ENCODE results near the gene TET3.

The TET3 gene

DNA sequence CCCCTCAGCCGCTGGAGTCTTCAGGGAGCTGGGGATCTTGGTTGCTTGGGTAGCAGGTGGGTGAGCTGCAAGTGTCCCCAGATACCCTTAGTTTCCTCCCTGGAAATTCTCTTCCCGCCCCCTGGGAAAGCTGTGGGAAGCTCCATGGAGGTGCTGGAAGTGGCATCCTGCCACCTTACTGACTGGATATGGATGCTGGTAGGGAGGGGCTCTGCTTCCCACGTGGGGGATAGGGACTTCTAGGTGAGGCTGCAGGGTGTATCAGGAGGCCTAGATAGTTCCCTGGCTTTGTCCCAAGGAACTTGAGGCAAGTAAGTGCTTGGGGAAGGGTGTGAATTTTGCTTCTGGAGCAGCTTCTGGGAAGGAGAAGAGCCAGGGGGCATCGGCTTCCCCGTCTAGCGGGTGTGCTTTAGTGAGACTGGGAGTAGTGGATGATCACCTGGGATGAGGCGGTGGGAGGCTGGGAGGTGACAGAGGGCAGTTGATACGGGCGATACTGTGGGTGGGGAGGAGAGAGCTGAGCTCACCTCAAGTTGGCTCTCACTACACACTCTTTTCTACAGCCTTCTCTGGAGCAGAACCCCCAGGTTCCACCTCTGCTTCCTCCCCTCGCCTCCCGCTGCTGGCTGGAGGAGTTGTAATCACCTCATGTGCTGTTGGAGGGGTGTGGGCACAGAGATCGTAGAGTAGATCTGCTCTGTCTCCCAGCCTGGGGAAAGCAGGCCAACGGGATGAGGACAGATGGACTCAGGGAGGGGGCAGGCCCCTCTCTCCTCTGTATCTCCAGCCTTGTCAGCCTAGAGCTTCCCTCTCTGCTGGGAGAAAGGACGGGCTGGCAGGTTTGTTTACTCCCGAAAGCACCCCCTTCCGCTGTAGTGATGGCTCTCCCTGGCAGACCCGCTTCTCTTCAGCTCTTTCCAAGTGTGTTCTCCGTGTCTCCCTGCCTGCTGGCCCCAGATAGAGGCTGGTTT lies 19.8 kb downstream of the TET3 start:
- TF ChIP-seq, protein P1, sequence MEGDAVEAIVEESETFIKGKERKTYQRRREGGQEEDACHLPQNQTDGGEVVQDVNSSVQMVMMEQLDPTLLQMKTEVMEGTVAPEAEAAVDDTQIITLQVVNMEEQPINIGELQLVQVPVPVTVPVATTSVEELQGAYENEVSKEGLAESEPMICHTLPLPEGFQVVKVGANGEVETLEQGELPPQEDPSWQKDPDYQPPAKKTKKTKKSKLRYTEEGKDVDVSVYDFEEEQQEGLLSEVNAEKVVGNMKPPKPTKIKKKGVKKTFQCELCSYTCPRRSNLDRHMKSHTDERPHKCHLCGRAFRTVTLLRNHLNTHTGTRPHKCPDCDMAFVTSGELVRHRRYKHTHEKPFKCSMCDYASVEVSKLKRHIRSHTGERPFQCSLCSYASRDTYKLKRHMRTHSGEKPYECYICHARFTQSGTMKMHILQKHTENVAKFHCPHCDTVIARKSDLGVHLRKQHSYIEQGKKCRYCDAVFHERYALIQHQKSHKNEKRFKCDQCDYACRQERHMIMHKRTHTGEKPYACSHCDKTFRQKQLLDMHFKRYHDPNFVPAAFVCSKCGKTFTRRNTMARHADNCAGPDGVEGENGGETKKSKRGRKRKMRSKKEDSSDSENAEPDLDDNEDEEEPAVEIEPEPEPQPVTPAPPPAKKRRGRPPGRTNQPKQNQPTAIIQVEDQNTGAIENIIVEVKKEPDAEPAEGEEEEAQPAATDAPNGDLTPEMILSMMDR (IDR thresholded peaks at IDR 0.05; ENCODE audit: low read length, missing control alignments), result no peak
- H3K4me3 ChIP-seq (replicated peaks; ENCODE audit: low read depth, low read length), result peak overlapping the region; percentile 61
- DNase-seq (ENCODE audit: low read depth), result no peak

DNA sequence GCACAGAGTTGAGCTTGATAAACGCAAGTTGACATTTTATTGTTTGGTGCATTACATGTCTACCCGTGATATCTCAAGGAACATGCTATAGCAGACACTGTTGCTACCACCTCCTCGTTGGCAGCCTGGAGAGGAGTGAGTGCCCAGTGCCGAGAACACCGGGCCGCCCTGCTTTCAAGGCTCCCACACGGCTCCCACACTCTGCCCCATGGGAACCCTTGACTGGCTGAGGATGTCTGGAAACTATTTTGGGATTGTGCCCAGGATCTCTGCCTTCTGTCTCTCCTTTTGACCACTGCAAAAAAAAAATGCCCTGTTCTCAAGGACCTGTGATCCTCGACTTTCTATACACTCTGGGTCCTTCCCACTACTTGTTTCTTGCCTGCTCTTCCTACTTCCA lies 21.1 kb downstream of the TET3 start:
- no peak for DNase-seq (ENCODE audit: low read depth)
- TF ChIP-seq, protein P1 (IDR thresholded peaks at IDR 0.05; ENCODE audit: low read length, missing control alignments), result no peak
- no peak overlapping the region for H3K4me3 ChIP-seq (replicated peaks; ENCODE audit: low read depth, low read length)

DNA sequence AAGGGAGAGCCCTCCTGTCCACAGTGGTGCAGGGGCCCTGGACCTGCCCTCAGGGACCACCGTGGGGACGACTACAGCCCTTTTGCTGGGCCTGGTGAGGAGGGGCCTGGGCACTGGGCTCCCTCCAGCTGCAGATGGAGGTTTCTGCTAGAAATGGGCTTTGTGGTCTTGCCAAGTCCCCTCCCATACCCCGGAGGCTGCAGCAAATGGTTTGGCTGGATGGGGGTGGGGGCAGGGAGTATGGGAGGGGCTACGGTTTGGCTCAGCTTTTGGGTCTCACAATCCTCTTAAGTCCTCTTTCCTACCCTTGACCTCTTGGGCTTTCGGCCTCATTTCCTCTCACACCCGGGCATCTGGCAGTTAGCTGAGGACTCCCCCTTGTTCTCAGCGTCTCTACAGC lies 21.7 kb downstream of the TET3 start:
- no peak overlapping the region for H3K4me3 ChIP-seq (replicated peaks; ENCODE audit: low read depth, low read length)
- TF ChIP-seq, protein P1 (IDR thresholded peaks at IDR 0.05; ENCODE audit: low read length, missing control alignments), result no peak
- no peak for DNase-seq (ENCODE audit: low read depth)

DNA sequence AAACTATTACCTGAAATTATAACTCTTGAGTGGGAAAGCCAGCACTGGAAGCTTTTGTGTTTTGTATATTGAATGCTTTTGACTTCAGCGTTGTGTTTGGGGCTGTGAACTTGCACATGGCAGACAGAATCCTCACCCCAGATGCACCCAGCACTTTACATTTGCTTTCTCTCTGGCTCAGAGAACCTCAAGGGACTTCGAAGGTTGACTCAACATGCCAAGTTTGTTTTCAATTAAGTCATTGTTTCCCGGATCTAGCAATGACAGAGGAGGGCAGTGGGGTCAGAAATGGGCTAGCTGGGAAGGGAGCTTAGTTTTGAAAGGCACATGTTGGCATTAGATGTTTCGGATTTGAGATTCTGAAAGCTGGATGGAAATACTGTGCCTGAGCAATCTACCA lies 22.4 kb downstream of the TET3 start:
- DNase-seq (ENCODE audit: low read depth), result no peak
- TF ChIP-seq, protein P1 (IDR thresholded peaks at IDR 0.05; ENCODE audit: low read length, missing control alignments), result no peak
- no peak overlapping the region for H3K4me3 ChIP-seq (replicated peaks; ENCODE audit: low read depth, low read length)

DNA sequence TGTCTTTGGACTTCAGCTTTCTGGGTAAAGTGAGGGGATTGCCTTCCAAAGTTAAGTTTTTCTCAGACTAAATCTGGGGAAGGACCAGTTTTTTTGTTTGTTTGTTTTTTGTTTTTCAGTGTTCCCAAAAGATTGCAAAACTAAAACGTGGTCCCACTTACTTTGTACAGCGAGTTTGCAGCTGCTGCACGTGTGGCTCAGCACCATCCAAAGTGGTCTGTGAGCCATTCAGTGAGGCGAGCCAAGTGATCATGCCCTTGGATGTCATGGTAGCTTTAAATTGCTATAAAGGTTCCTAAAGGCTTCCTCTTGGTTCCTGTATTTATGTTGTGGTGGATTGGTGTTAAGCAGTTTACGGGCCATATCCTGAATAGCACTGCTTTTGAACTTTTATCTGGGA lies 23.0 kb downstream of the TET3 start:
- TF ChIP-seq, protein P1 (IDR thresholded peaks at IDR 0.05; ENCODE audit: low read length, missing control alignments), result no peak
- no peak overlapping the region for H3K4me3 ChIP-seq (replicated peaks; ENCODE audit: low read depth, low read length)
- DNase-seq (ENCODE audit: low read depth), result no peak

DNA sequence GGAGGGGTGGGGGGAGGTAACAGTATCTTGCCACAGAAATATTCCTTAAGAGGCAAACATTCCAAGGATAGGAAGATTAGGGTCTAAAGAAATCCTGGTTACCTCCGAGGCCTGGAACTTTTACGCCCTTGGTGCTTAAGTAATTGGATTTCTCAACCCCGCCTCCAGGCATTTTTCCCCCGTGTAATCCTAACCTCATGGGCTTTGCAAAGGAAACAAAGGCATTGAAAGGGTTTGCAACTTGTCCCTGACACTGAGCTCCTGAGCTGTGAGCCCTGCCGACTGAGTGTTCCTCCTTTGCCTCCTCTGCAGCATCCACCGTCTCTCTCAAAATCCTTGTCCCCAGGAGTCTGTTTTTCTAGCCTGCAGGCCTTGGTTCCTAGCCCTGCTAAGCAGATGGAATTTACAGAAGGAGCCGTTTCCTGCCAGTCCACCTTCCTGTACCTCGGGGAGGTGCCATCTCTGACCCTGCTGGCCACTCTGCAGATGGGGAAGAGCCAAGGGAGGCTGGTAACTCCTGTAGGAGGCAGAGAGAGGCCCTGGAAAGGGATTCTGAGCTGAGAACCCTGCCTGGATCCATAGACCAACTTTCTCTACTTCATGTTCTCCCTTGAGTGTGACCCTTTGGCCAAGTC lies 24.2 kb downstream of the TET3 start:
- TF ChIP-seq, protein P1 (IDR thresholded peaks at IDR 0.05; ENCODE audit: low read length, missing control alignments), result no peak
- H3K4me3 ChIP-seq (replicated peaks; ENCODE audit: low read depth, low read length), result no peak overlapping the region
- DNase-seq (ENCODE audit: low read depth), result no peak
